Ishikawa (cell line): Measurements from ENCODE around the gene NPAS2.

Source experiments
- CREB1 ChIP-seq: IDR thresholded peaks from 2 replicates; pipeline ENCODE4 v1.6.1; 2012; ENCODE audit warnings: low read depth
- EP300 ChIP-seq: IDR thresholded peaks from 2 replicates; pipeline ENCODE4 v1.6.1; 2012; ENCODE audit warnings: borderline replicate concordance
- FOXM1 ChIP-seq: IDR thresholded peaks from 2 replicates; pipeline ENCODE4 v1.6.1; 2012; ENCODE audit warnings: low read depth, borderline replicate concordance
- NFIC ChIP-seq: IDR thresholded peaks from 2 replicates; pipeline ENCODE4 v1.6.1; 2012
- RAD21 ChIP-seq: IDR thresholded peaks from 2 replicates; pipeline ENCODE4 v1.6.1; 2012; ENCODE audit warnings: low read depth
- REST ChIP-seq: IDR thresholded peaks from 2 replicates; pipeline ENCODE4 v1.6.1; 2012; ENCODE audit warnings: low read depth, mild to moderate bottlenecking
- TAF1 ChIP-seq: IDR thresholded peaks from 2 replicates; pipeline ENCODE4 v1.6.1; 2012; ENCODE audit warnings: low read depth, mild to moderate bottlenecking
- TCF12 ChIP-seq: IDR thresholded peaks from 2 replicates; pipeline ENCODE4 v1.6.1; 2012; ENCODE audit warnings: low read depth
- TEAD4 ChIP-seq: IDR thresholded peaks from 2 replicates; pipeline ENCODE4 v1.6.1; 2012
- USF1 ChIP-seq: IDR thresholded peaks from 2 replicates; pipeline ENCODE4 v1.6.1; 2012
- YY1 ChIP-seq: IDR thresholded peaks from 2 replicates; pipeline ENCODE4 v1.6.1; 2012; ENCODE audit warnings: low read depth
- ZBTB7A ChIP-seq: IDR thresholded peaks from 2 replicates; pipeline ENCODE4 v1.6.1; 2012; ENCODE audit warnings: low read depth

- TF ChIP-seq CREB1 (no peak), ZBTB7A (no peak), REST (no peak), TAF1 (no peak), NFIC (no peak), YY1 (no peak), TEAD4 (no peak), FOXM1 (no peak), USF1 (no peak), RAD21 (no peak), TCF12 (no peak), EP300 (no peak)
Observed at GRCh38 chr2:100936972-100937542, 117.1 kb downstream of the NPAS2 start.
